Measurements from ENCODE around the gene WDR75. TPM values are rescaled to one million over a fixed set of nuclear protein-coding genes. Genes with fewer than 3 reads are reported as not detected.
A peak's percentile ranks its signal among the peaks of the same experiment; 100 is the strongest.

Gene WDR75
- total and polyA plus RNA-seq, 2 of the 13 experiments (the other 11 are each of a cell fraction or from before 2014, with no cell fraction given) = 63.0 to 74.1 TPM

- peak in 1 of 2 experiments; percentile 68; a peak in 2 of 4 replicates for TF ChIP-seq EP300 (IDR thresholded peaks at IDR 0.05; ENCODE audit: low read depth in 2 of 2, low read length in 2 of 2)
- no peak for TF ChIP-seq EP300 (CRISPR knock-in tag; IDR thresholded peaks at IDR 0.05; ENCODE audit: borderline replicate concordance)
- no peak for TF ChIP-seq GATA4 (IDR thresholded peaks at IDR 0.05; ENCODE audit: borderline replicate concordance, low read depth)
- no peak for TF ChIP-seq ARNT (IDR thresholded peaks at IDR 0.05)
- no peak for TF ChIP-seq CBX1 (IDR thresholded peaks at IDR 0.05; ENCODE audit: low read depth)
- no peak for TF ChIP-seq SRF (IDR thresholded peaks at IDR 0.05; ENCODE audit: low read depth, low read length)
- TF ChIP-seq ZNF275 (CRISPR knock-in tag; IDR thresholded peaks at IDR 0.05; ENCODE audit: borderline replicate concordance) = no peak
- no peak for TF ChIP-seq ZNF430 (CRISPR knock-in tag; IDR thresholded peaks at IDR 0.05)
- TF ChIP-seq MXD1 (CRISPR knock-in tag; IDR thresholded peaks at IDR 0.05) = no peak
- TF ChIP-seq, protein P1, sequence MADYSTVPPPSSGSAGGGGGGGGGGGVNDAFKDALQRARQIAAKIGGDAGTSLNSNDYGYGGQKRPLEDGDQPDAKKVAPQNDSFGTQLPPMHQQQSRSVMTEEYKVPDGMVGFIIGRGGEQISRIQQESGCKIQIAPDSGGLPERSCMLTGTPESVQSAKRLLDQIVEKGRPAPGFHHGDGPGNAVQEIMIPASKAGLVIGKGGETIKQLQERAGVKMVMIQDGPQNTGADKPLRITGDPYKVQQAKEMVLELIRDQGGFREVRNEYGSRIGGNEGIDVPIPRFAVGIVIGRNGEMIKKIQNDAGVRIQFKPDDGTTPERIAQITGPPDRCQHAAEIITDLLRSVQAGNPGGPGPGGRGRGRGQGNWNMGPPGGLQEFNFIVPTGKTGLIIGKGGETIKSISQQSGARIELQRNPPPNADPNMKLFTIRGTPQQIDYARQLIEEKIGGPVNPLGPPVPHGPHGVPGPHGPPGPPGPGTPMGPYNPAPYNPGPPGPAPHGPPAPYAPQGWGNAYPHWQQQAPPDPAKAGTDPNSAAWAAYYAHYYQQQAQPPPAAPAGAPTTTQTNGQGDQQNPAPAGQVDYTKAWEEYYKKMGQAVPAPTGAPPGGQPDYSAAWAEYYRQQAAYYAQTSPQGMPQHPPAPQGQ (CRISPR knock-in tag; IDR thresholded peaks at IDR 0.05; ENCODE audit: borderline replicate concordance) = no peak
- TF ChIP-seq, protein P2, sequence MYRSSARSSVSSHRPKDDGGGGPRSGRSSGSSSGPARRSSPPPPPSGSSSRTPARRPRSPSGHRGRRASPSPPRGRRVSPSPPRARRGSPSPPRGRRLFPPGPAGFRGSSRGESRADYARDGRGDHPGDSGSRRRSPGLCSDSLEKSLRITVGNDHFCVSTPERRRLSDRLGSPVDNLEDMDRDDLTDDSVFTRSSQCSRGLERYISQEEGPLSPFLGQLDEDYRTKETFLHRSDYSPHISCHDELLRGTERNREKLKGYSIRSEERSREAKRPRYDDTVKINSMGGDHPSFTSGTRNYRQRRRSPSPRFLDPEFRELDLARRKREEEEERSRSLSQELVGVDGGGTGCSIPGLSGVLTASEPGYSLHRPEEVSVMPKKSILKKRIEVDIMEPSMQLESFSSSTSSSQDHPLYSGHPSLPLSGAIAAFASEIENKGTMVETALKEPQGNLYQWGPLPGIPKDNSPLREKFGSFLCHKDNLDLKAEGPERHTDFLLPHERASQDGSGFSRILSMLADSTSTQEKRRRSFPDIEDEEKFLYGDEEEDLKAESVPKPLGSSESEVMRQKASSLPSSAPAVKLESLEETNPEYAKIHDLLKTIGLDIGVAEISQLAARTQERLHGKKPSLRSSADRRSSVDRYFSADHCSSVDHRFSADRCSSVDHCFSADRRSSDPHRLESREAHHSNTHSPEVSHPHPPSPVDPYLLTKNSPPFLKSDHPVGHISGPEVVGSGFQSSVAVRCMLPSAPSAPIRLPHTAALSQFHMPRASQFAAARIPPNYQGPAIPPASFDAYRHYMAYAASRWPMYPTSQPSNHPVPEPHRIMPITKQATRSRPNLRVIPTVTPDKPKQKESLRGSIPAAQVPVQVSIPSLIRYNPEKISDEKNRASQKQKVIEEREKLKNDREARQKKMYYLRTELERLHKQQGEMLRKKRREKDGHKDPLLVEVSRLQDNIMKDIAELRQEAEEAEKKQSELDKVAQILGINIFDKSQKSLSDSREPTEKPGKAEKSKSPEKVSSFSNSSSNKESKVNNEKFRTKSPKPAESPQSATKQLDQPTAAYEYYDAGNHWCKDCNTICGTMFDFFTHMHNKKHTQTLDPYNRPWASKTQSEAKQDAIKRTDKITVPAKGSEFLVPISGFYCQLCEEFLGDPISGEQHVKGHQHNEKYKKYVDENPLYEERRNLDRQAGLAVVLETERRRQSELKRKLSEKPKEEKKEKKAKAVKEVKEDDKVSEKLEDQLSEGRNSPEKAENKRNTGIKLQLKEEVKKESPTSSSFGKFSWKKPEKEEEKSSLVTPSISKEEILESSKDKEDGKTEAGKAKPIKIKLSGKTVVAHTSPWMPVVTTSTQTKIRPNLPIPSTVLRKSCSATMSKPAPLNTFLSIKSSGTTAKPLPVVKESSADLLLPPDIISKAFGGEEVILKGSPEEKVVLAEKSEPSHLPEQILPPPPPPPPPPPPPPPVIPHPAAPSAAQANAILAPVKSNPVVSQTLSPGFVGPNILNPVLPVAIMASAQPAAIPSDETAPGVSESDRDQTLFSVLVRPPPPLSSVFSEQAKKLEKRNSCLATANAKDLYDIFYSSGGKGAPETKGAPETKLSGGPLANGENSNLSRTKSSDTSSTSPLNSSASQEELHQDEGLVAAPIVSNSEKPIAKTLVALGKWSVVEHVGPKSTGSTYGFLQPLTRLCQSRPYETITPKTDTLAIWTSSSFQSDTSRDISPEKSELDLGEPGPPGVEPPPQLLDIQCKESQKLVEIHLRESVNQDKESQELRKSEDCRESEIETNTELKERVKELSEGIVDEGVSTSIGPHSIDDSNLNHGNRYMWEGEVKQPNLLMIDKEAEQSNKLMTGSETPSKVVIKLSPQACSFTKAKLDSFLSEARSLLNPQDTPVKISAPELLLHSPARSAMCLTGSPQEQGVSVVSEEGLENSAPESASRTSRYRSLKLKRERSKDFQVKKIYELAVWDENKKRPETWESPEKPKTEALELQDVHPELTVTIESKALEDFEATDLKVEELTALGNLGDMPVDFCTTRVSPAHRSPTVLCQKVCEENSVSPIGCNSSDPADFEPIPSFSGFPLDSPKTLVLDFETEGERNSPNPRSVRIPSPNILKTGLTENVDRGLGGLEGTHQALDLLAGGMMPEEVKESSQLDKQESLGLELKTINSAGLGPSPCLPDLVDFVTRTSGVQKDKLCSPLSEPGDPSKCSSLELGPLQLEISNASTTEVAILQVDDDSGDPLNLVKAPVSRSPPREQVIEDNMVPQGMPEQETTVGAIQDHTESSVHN (CRISPR knock-in tag; IDR thresholded peaks at IDR 0.05) = no peak
- no peak for TF ChIP-seq ZNF460 (CRISPR knock-in tag; IDR thresholded peaks at IDR 0.05; ENCODE audit: borderline replicate concordance)
- TF ChIP-seq, protein P3, sequence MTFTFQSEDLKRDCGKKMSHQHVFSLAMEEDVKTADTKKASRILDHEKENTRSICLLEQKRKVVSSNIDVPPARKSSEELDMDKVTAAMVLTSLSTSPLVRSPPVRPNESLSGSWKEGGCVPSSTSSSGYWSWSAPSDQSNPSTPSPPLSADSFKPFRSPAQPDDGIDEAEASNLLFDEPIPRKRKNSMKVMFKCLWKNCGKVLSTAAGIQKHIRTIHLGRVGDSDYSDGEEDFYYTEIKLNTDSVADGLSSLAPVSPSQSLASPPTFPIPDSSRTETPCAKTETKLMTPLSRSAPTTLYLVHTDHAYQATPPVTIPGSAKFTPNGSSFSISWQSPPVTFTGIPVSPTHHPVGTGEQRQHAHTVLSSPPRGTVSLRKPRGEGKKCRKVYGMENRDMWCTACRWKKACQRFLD (CRISPR knock-in tag; IDR thresholded peaks at IDR 0.05; ENCODE audit: borderline replicate concordance) = no peak
- TF ChIP-seq MLX (CRISPR knock-in tag; IDR thresholded peaks at IDR 0.05) = no peak
- peak; percentile 43 for TF ChIP-seq SOX5 (CRISPR knock-in tag; IDR thresholded peaks at IDR 0.05; ENCODE audit: borderline replicate concordance)
Measured at GRCh38 chr2:189521699-189522434, 80.6 kb downstream of the WDR75 start (continued).
